HK-2 (cell line): ENCODE data around the gene NEMF.
"Not testable (repeated sequence)": the region's sequence is repeated elsewhere in the genome, so short reads cannot be mapped to it uniquely, and the experiment has no call there.

Source experiments
- DNase-seq: peaks from one replicate; pipeline ENCODE4 v3.0.0-alpha.2; 2018; ENCODE audit not compliant: unreplicated experiment

Gene NEMF

GRCh38 chr14:49852301-49853157, at the start of gene NEMF:
TSS of gene NEMF (minus strand) at chr14:49852788. CDS start at chr14:49852753, 35 bp downstream.
- peak; percentile 88 for DNase-seq

GRCh38 chr14:49900973-49901372, 48.4 kb upstream of the NEMF start:
- no peak for DNase-seq

- DNase-seq = no peak
These were observed 45.9 kb upstream of the NEMF start for GRCh38 chr14:49898485-49898884.

- DNase-seq = no peak
These were observed 45.4 kb upstream of the NEMF start for GRCh38 chr14:49897965-49898364.

GRCh38 chr14:49897414-49897813, 44.8 kb upstream of the NEMF start:
- DNase-seq = no peak

GRCh38 chr14:49896966-49897365, 44.4 kb upstream of the NEMF start:
- no peak for DNase-seq

GRCh38 chr14:49896272-49896671, 43.7 kb upstream of the NEMF start:
- DNase-seq = not testable (repeated sequence)

- no peak for DNase-seq
These were observed 42.9 kb upstream of the NEMF start for GRCh38 chr14:49895480-49895879.

GRCh38 chr14:49894214-49895107, 41.9 kb upstream of the NEMF start:
- DNase-seq = not testable (repeated sequence)

- DNase-seq = peak; percentile 60
These were observed 41.0 kb upstream of the NEMF start for GRCh38 chr14:49893309-49894213.

- DNase-seq = peak; percentile 97
These were observed 40.2 kb upstream of the NEMF start, which contains the start of gene ARF6 for GRCh38 chr14:49892636-49893308. TSS of gene ARF6 (plus strand) at chr14:49893082. CDS start at chr14:49893737, 655 bp downstream.

GRCh38 chr14:49892301-49892635, 39.7 kb upstream of the NEMF start:
- no peak for DNase-seq

GRCh38 chr14:49888293-49888692, 35.7 kb upstream of the NEMF start:
- no peak for DNase-seq

GRCh38 chr14:49886523-49886922, 33.9 kb upstream of the NEMF start:
- DNase-seq = no peak

- DNase-seq = no peak
These were observed 30.5 kb upstream of the NEMF start for GRCh38 chr14:49882826-49883694.

GRCh38 chr14:49881350-49882001, 28.9 kb upstream of the NEMF start:
- DNase-seq = no peak

GRCh38 chr14:49880267-49881064, 27.9 kb upstream of the NEMF start:
- no peak for DNase-seq

- DNase-seq = peak; percentile 47
These were observed 27.1 kb upstream of the NEMF start for GRCh38 chr14:49879646-49880204.
